Measurements from ENCODE around the gene YPEL1.

DNA sequence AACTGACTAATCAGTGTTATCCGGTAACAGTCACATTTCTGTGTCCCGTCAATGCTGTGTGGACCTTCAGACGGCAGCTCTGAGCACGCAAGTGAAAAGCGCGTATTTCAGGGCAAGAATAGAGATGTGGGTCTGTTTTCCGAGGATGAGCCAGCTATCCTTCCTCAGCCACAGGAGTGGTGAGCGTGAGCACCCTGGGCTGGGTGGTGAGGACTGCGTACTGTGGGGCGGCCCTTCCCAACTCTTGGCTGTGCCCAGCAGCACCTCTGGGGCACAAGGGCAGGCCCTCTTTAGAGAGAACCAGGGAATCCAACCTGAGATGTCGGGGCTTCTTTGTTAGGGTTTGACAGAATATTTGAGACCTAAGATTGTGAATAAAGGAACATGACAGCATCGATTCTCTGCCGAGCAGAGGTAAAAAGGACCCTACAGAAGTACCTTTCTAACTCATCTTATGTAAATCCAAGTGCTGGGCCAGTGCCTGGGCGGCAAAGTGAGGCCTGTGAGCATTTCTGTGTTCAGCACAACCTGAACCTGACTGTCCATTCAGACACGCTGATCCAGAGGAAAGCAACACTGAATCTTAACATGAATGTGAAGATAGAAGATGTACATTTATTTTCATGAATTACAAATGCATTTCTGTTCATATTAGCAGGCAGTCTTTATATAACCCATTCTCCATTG lies 26.5 kb upstream of the YPEL1 start:
- TF ChIP-seq, protein P1, sequence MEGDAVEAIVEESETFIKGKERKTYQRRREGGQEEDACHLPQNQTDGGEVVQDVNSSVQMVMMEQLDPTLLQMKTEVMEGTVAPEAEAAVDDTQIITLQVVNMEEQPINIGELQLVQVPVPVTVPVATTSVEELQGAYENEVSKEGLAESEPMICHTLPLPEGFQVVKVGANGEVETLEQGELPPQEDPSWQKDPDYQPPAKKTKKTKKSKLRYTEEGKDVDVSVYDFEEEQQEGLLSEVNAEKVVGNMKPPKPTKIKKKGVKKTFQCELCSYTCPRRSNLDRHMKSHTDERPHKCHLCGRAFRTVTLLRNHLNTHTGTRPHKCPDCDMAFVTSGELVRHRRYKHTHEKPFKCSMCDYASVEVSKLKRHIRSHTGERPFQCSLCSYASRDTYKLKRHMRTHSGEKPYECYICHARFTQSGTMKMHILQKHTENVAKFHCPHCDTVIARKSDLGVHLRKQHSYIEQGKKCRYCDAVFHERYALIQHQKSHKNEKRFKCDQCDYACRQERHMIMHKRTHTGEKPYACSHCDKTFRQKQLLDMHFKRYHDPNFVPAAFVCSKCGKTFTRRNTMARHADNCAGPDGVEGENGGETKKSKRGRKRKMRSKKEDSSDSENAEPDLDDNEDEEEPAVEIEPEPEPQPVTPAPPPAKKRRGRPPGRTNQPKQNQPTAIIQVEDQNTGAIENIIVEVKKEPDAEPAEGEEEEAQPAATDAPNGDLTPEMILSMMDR (IDR thresholded peaks at IDR 0.05): no peak
- no peak for TF ChIP-seq POLR2A (IDR thresholded peaks at IDR 0.05)

All from right lobe of liver (tissue), 4 donors.